HepG2 (cell line): ENCODE data around the gene PRDM10. TPM values are rescaled to one million over a fixed set of nuclear protein-coding genes. Genes with fewer than 3 reads are reported as not detected.

ENCODE experiments used
- ATAC-seq: fragments of 200-7000 bp; cut with Tn5 transposase; 3 replicates; pipeline ENCODE4 v1.9.1; 2020; ENCODE audit warnings: mild to moderate bottlenecking, moderate library complexity
- BruUV-seq: library from RNA; stranded (reverse); fragments of 400-500 nt; replicated peaks from 2 replicates; lab custom pipeline; 2021; lab: Mats Ljungman, UMichigan
- CTCF ChIA-PET: fragments of 300-600 bp; formaldehyde crosslinking; extraction: SDS; loops from one replicate; lab custom pipeline; 2021; ENCODE audit warnings: low total read pairs, inconsistent platforms, low intra/inter-chr PET ratio; lab: Yijun Ruan, JAX
- POLR2A ChIA-PET: fragments of 350-600 bp; sonication (Branson Sonifier 250); formaldehyde crosslinking; loops from one replicate; lab custom pipeline; 2020; ENCODE audit warnings: antibody characterized with exemption, inconsistent platforms; lab: Yijun Ruan, JAX
- DNase-seq: peaks from one replicate; pipeline ENCODE4 v3.0.0-alpha.2; 2015; ENCODE audit warnings: low spot score
- FAIRE-seq: peaks from 3 replicates; lab custom pipeline; 2011; peaks lifted over from hg19 to GRCh38; lab: Jason Lieb, UNC
- H2AFZ ChIP-seq: one replicate; pipeline ENCODE4 v1.6.1; 2011; ENCODE audit warnings: low read length, inconsistent platforms
- H3K27ac ChIP-seq: fragments of 300-600 bp; 3 replicates; pipeline ENCODE4 v1.8.0; 2011; ENCODE audit warnings: mixed run types, mild to moderate bottlenecking, mixed read lengths, low read length, inconsistent platforms; ENCODE audit not compliant: insufficient read depth; ENCODE audit errors: extremely low read length
- H3K27me3 ChIP-seq, 2 experiments: fragments of 200-600 bp in 1 of 2; 2 replicates in 1 of 2; 3 replicates in 1 of 2; pipeline versions ENCODE4 v1.6.0 to v1.8.0; 2011; ENCODE audit warnings: low read length in 2 of 2, mild to moderate bottlenecking in 2 of 2, moderate library complexity in 2 of 2, inconsistent platforms in 1 of 2; ENCODE audit not compliant: insufficient read depth in 2 of 2, control insufficient read depth in 1 of 2
- H3K36me3 ChIP-seq, 2 experiments: fragments of 200-600 bp in 1 of 2; replicated peaks in 1 of 2; 2 replicates in 1 of 2; 3 replicates in 1 of 2; pipeline versions ENCODE4 v1.5.1 to v1.8.0; 2011; ENCODE audit warnings: low read length in 2 of 2, inconsistent platforms in 1 of 2; ENCODE audit not compliant: insufficient read depth in 2 of 2, control insufficient read depth in 1 of 2
- H3K4me1 ChIP-seq: 2 replicates; pipeline ENCODE4 v1.5.1; 2012; ENCODE audit warnings: low read length, inconsistent platforms; ENCODE audit not compliant: insufficient read depth
- H3K4me2 ChIP-seq: 2 replicates; pipeline ENCODE4 v1.6.0; 2011; ENCODE audit warnings: low read depth, low read length, inconsistent platforms
- H3K4me3 ChIP-seq, 3 experiments: fragments of 200-600 bp in 1 of 3; sonication (generic), shearing (Covaris generic) in 1 of 3; replicated peaks in 1 of 3; 2 replicates each; pipeline ENCODE4 v1.5.1; 2011 to 2016; ENCODE audit warnings: low read length in 3 of 3, inconsistent platforms in 2 of 3, low read depth in 2 of 3, mild to moderate bottlenecking in 2 of 3, control low read depth in 1 of 3, mixed read lengths in 1 of 3; ENCODE audit not compliant: insufficient read depth in 1 of 3
- H3K79me2 ChIP-seq: one replicate; pipeline ENCODE4 v1.6.1; 2011; ENCODE audit warnings: low read length, inconsistent platforms; ENCODE audit not compliant: insufficient read depth
- H3K9ac ChIP-seq: 2 replicates; pipeline ENCODE4 v1.6.0; 2011; ENCODE audit warnings: mild to moderate bottlenecking, low read depth, low read length, inconsistent platforms; ENCODE audit not compliant: insufficient read depth
- H3K9me3 ChIP-seq: 2 replicates; pipeline ENCODE4 v1.5.1; 2012; ENCODE audit warnings: mild to moderate bottlenecking, low read length
- H4K20me1 ChIP-seq: 2 replicates; pipeline ENCODE4 v1.6.0; 2011; ENCODE audit warnings: inconsistent platforms, mild to moderate bottlenecking, low read length, moderate library complexity; ENCODE audit not compliant: insufficient read depth
- FIP1L1 ChIP-seq: fragments of 200-400 bp; formaldehyde crosslinking; IDR thresholded peaks from 2 replicates; pipeline ENCODE4 v1.6.1; 2018; ENCODE audit warnings: low read depth, mild to moderate bottlenecking, low read length, moderate library complexity, borderline replicate concordance; ENCODE audit not compliant: insufficient read depth
- FOXA3 ChIP-seq: IDR thresholded peaks from 2 replicates; pipeline ENCODE4 v1.6.1; 2016; ENCODE audit warnings: missing genetic modification reagents, missing compliant biosample characterization
- GATA4 ChIP-seq: sonication (generic); IDR thresholded peaks from 2 replicates; pipeline ENCODE4 v1.6.1; 2016; ENCODE audit warnings: antibody characterized with exemption, low read depth, borderline replicate concordance
- HNRNPK ChIP-seq: fragments of 200-400 bp; formaldehyde crosslinking; IDR thresholded peaks from 2 replicates; pipeline ENCODE4 v1.6.1; 2018; ENCODE audit warnings: low read length, low read depth, moderate library complexity, mild to moderate bottlenecking; ENCODE audit not compliant: poor library complexity, severe bottlenecking
- PCBP2 ChIP-seq: fragments of 200-400 bp; formaldehyde crosslinking; optimal IDR thresholded peaks from 2 replicates; pipeline ENCODE3; 2018; ENCODE audit warnings: low read length, low read depth; ENCODE audit not compliant: poor library complexity, severe bottlenecking
- SMYD3 ChIP-seq: sonication (generic); formaldehyde crosslinking; IDR thresholded peaks from 2 replicates; pipeline ENCODE4 v1.8.1; 2023; ENCODE audit warnings: mild to moderate bottlenecking, missing genetic modification reagents
- ZBTB42 ChIP-seq: sonication (generic); formaldehyde crosslinking; IDR thresholded peaks from 2 replicates; pipeline ENCODE4 v1.5.0; 2020; ENCODE audit warnings: mild to moderate bottlenecking, missing genetic modification reagents
- WGBS: methylation state at CpG from one replicate; pipeline ENCODE4 v1.1.6; 2017; ENCODE audit warnings: low lambda C conversion rate; 5-methylcytosine and 5-hydroxymethylcytosine counted together
- in situ Hi-C: cut with HindIII; loops from 2 replicates; pipeline ENCODE4 v1.10.0; 2017; ENCODE audit warnings: low pct_unique_long_range_greater_than_20kb; ENCODE audit not compliant: extremely low pct_ligation_motif_present
- intact Hi-C: fragments of 100-400 bp; cut with micrococcal nuclease; formaldehyde crosslinking; loops from one replicate; pipeline ENCODE4 v1.10.0; 2022; ENCODE audit not compliant: unreplicated experiment
- polyA plus RNA-seq, 8 experiments: library from polyadenylated mRNA; depleted of rRNA in 3 of 8; stranded (reverse) in 7 of 8; unstranded in 1 of 8; fragments of >200 nt; fragmentation: Illumina TruSeq in 4 of 8; extraction: Trizol in 4 of 8; gene quantifications; 2 replicates each; pipeline versions ENCODE4 v1.2.1 to v1.2.3, GENCODE V29; 2011 to 2016; ENCODE audit warnings: low read depth in 4 of 8, missing spikeins in 1 of 8, mixed read lengths in 1 of 8; ENCODE audit not compliant: insufficient read depth in 1 of 8
- total RNA-seq, 5 experiments: library from RNA; depleted of rRNA; stranded (reverse); fragments of >200 nt; fragmentation: Illumina TruSeq; extraction: Trizol; gene quantifications; 2 replicates each; pipeline ENCODE4 v1.2.3, GENCODE V29; 2016; ENCODE audit warnings: low read depth in 1 of 5

The PRDM10 gene
- total and polyA plus RNA-seq, 2 of the 13 experiments (the other 11 are each of a cell fraction or from before 2014, with no cell fraction given), result 5.7 to 5.8 TPM

- ATAC-seq (no peak), DNase-seq (no peak), FAIRE-seq (no peak)
- Histone ChIP-seq H3K27ac (no peak overlapping the region), H3K4me1 (no peaks in the 10 kb centered on the region; the same call in 1 of the 2 replicates), H3K36me3 (no peaks in the 10 kb centered on the region), H3K27me3 (no peaks in the 10 kb centered on the region), H3K4me3 (no peak overlapping the region), H2AFZ (no peak overlapping the region), H3K79me2 (no peaks in the 10 kb centered on the region), H3K4me2 (no peak overlapping the region), H4K20me1 (no peaks in the 10 kb centered on the region), H3K9ac (no peak overlapping the region), H3K9me3 (no peaks in the 10 kb centered on the region)
- POLR2A ChIA-PET, result interaction anchor here (3.9 kb wide), 1 partner anchor 47 kb away, joined by 17 read pairs; the partner anchor contains the start of gene PRDM10
- WGBS, result 52% methylated on average over 2 of the region's 2 CpGs
- CTCF ChIA-PET, result no interaction called here
- TF ChIP-seq GATA4 (no peak), FOXA3 (CRISPR knock-in tag) (peak; percentile 27; the same call in 1 of the 2 replicates), FIP1L1 (no peak)
- intact Hi-C loops (no loop called here), in situ Hi-C loops (loop anchor here (5.0 kb wide), 1 partner anchor 38 kb away; no protein-coding TSS in a partner anchor)
- no TSS peak for BruUV-seq
Observed at GRCh38 chr11:130050257-130050656, 47.6 kb upstream of the PRDM10 start.

- no TSS peak for BruUV-seq
- TF ChIP-seq HNRNPK (peak; percentile 89), ZBTB42 (CRISPR knock-in tag) (no peak), PCBP2 (peak; percentile 38), SMYD3 (CRISPR knock-in tag) (no peak)
- Histone ChIP-seq H3K27me3 (no peaks in the 10 kb centered on the region), H4K20me1 (no peaks in the 10 kb centered on the region), H3K4me2 (no peak overlapping the region), H3K4me1 (no peaks in the 10 kb centered on the region; the same call in 1 of the 2 replicates), H3K9me3 (no peaks in the 10 kb centered on the region), H3K27ac (no peak overlapping the region), H3K9ac (no peak overlapping the region), H3K36me3 (no peaks in the 10 kb centered on the region), H3K79me2 (no peaks in the 10 kb centered on the region), H2AFZ (no peak overlapping the region), H3K4me3 (no peak overlapping the region)
- ChIA-PET POLR2A (interaction anchor here (3.9 kb wide), 1 partner anchor 46 kb away, joined by 17 read pairs; the partner anchor contains the start of gene PRDM10), CTCF (no interaction called here)
- ATAC-seq (no peak), FAIRE-seq (no peak), DNase-seq (no peak)
- 48% methylated on average over 1 of the region's 1 CpG for WGBS
- intact Hi-C loops, result no loop called here
- in situ Hi-C loops, result no loop called here
Observed at GRCh38 chr11:130049328-130049771, 46.7 kb upstream of the PRDM10 start.
